Lung (tissue), 12 donors: ENCODE results near the gene MAP4. TPM values are rescaled to one million over a fixed set of nuclear protein-coding genes. Genes with fewer than 3 reads are reported as not detected.
"Not testable (repeated sequence)": the region's sequence is repeated elsewhere in the genome, so short reads cannot be mapped to it uniquely, and the experiment has no call there.

ENCODE experiments used
- ATAC-seq: fragments of 200-7000 bp; cut with Tn5 transposase; one replicate; pipeline ENCODE4 v1.9.1; 2020; ENCODE audit warnings: moderate number of reproducible peaks; ENCODE audit not compliant: insufficient read depth, low FRiP score
- DNase-seq, 3 donors: peaks; one replicate each; pipeline ENCODE4 v3.0.0-alpha.2; 2013 to 2017
- H3K27ac ChIP-seq, 2 donors: one replicate each; pipeline ENCODE4 v1.5.1; 2013; ENCODE audit warnings: mild to moderate bottlenecking in 2 of 2, moderate library complexity in 2 of 2, control low read depth in 1 of 2, inconsistent platforms in 1 of 2, low read depth in 1 of 2, low read length in 1 of 2
- H3K27me3 ChIP-seq, 3 donors: one replicate each; pipeline ENCODE4 v1.5.1; 2013; ENCODE audit warnings: low read length in 2 of 3; ENCODE audit not compliant: control insufficient read depth in 3 of 3, insufficient read depth in 3 of 3
- H3K36me3 ChIP-seq, 4 donors: one replicate each; pipeline ENCODE4 v1.5.1; 2013; ENCODE audit warnings: low read length in 4 of 4, mild to moderate bottlenecking in 1 of 4, moderate library complexity in 1 of 4; ENCODE audit not compliant: control insufficient read depth in 4 of 4, insufficient read depth in 4 of 4
- H3K4me1 ChIP-seq, 5 donors: one replicate each; pipeline ENCODE4 v1.5.1; 2013; ENCODE audit warnings: low read length in 5 of 5, mild to moderate bottlenecking in 2 of 5, moderate library complexity in 1 of 5; ENCODE audit not compliant: control insufficient read depth in 5 of 5, insufficient read depth in 5 of 5
- H3K4me3 ChIP-seq: one replicate; pipeline ENCODE4 v1.5.1; 2013; ENCODE audit warnings: mild to moderate bottlenecking, control low read depth, moderate library complexity
- H3K9ac ChIP-seq, 2 donors: one replicate each; pipeline ENCODE4 v1.5.1; 2013; ENCODE audit warnings: low read length in 2 of 2, control low read depth in 1 of 2; ENCODE audit not compliant: insufficient read depth in 1 of 2
- H3K9me3 ChIP-seq, 4 donors: one replicate each; pipeline ENCODE4 v1.5.1; 2013; ENCODE audit warnings: low read length in 3 of 4, mild to moderate bottlenecking in 1 of 4, moderate library complexity in 1 of 4; ENCODE audit not compliant: control insufficient read depth in 4 of 4, insufficient read depth in 3 of 4
- WGBS, 2 donors: extraction: QIAGEN DNeasy Blood & Tissue Kit; methylation state at CpG; one replicate each; pipeline ENCODE4 v1.1.7; 2013; 5-methylcytosine and 5-hydroxymethylcytosine counted together
- polyA plus RNA-seq, 2 donors: library from polyadenylated mRNA; stranded (reverse); fragments of 200-250 nt; gene quantifications; one replicate each; pipeline ENCODE4 v1.2.1, GENCODE V29; 2013
- total RNA-seq, 2 donors: library from RNA; depleted of rRNA in 1 of 2; stranded (reverse); fragments of >200 nt in 1 of 2; gene quantifications; one replicate each; pipeline ENCODE4 v1.2.1, GENCODE V29; 2014 to 2021
- TF ChIP-seq, protein P1 (sequence below): IDR thresholded peaks from 2 replicates; pipeline ENCODE4 v1.5.1; 2012; ENCODE audit warnings: mild to moderate bottlenecking; ENCODE audit errors: control extremely low read depth, extremely low read depth
- donor health status: control.
- donor health status: control.
- donor health status: Bipolar disorder and iron deficiency.
- donor health status: healthy.
- donor health status: DM: yes; HTN: yes; CAD: no.

Gene MAP4
- total and polyA plus RNA-seq, 4 donors = 62.6 to 203 (median 84.9) TPM

DNA sequence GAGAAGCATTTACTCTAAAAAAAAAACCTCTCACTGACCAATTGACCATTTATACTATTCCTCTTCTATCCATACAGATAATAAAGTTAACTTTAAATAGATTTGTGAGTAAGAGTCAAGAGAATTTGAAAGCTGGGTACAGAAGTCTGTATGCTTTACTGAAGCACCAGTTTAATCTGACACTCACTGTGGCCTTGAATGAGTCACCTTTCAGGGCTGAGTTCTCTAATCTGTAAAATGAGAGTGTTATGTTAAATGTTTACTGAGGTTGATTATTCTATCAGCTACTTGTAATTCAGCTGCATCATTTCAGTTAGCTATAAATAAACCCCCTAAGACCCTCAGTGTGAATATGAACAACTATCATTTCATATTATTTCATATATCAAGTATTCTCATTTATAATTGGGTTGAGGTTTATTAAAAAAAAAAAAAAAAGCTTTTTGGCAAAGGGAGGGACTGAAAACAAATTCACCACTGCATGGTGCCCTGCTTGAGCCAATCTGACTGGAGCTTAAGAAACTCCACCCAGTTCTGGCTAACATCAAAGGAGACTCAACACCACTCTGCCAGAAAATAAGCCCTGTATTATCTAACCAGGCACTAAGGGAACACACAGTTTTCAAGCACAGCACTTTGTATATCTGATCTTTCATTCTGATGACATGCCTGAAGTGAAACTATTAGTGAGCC is 2.8 kb downstream of the MAP4 start:
- H3K9ac ChIP-seq = no peak overlapping the region
- no peaks in the 10 kb centered on the region for H3K27me3 ChIP-seq
- H3K4me1 ChIP-seq = peaks cover 4 to 46% (median 8%) of the 10 kb centered on the region in 5 donors
- ATAC-seq (peak; percentile 69), DNase-seq (peak in 2 of 3 donors; percentile 40 to 43)
- H3K27ac ChIP-seq = peak overlapping the region in 1 of 2 donors; percentile 78
- peaks cover 0 to 8% (median 2%) of the 10 kb centered on the region in 4 donors for H3K36me3 ChIP-seq
- no peak overlapping the region for H3K4me3 ChIP-seq
- no peaks in the 10 kb centered on the region for H3K9me3 ChIP-seq
- TF ChIP-seq, protein P1, sequence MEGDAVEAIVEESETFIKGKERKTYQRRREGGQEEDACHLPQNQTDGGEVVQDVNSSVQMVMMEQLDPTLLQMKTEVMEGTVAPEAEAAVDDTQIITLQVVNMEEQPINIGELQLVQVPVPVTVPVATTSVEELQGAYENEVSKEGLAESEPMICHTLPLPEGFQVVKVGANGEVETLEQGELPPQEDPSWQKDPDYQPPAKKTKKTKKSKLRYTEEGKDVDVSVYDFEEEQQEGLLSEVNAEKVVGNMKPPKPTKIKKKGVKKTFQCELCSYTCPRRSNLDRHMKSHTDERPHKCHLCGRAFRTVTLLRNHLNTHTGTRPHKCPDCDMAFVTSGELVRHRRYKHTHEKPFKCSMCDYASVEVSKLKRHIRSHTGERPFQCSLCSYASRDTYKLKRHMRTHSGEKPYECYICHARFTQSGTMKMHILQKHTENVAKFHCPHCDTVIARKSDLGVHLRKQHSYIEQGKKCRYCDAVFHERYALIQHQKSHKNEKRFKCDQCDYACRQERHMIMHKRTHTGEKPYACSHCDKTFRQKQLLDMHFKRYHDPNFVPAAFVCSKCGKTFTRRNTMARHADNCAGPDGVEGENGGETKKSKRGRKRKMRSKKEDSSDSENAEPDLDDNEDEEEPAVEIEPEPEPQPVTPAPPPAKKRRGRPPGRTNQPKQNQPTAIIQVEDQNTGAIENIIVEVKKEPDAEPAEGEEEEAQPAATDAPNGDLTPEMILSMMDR = no peak

DNA sequence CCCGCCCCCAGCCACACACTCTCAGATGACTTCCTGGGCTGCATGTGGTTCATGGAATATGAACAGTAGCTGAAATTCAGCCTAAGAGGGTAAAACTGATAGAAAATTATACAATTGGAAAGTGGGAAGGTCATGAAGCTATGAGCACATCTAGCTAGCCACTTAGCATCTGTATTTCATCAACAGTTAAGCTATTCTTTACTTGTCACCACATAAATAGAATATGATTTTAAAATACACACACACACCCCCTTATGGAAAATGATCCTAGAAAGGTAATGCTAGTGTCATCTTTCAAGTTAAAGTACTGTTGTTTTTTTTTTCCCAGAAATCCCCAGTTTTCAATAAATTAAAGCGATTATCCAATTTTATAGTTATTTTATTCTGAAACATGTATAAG is 3.6 kb downstream of the MAP4 start:
- WGBS, 2 donors = 96 to 97% methylated on average over 2 of the region's 2 CpGs
- H3K4me3 ChIP-seq = no peak overlapping the region
- ATAC-seq = no peak
- peaks cover 4 to 42% (median 8%) of the 10 kb centered on the region in 5 donors for H3K4me1 ChIP-seq
- no peaks in the 10 kb centered on the region for H3K9me3 ChIP-seq
- H3K36me3 ChIP-seq = peaks cover 0 to 8% (median 2%) of the 10 kb centered on the region in 4 donors
- H3K27me3 ChIP-seq = no peaks in the 10 kb centered on the region
- TF ChIP-seq, protein P1 = no peak
- peak overlapping the region in 1 of 2 donors; percentile 49 for H3K27ac ChIP-seq
- no peak overlapping the region for H3K9ac ChIP-seq
- no peak for DNase-seq

DNA sequence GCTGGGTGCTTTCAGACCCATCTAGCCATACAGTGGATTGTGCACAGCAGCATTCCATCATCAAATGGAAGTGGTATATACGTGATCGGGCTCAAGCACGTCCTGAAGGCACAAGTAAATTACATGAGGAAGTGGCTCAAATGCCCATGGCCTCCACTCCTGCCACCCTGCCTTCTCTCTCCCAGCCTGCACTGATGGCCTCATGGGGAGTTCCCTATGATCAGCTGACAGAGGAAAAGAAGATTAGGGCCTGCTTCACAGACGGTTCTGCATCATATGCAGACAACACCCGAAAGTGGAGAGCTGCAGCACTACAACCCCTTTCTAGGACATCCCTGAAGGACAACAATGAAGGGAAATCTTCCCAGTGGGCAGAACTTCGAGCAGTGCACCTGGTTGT is 8.2 kb downstream of the MAP4 start:
- H3K4me3 ChIP-seq, H3K27ac ChIP-seq, DNase-seq, ATAC-seq, H3K36me3 ChIP-seq, H3K9ac ChIP-seq, H3K27me3 ChIP-seq, H3K9me3 ChIP-seq: not testable (repeated sequence)
- 89 to 93% methylated on average over 6 of the region's 6 CpGs for WGBS, 2 donors
- peaks cover 0 to 13% (median 4%) of the 10 kb centered on the region in 5 donors for H3K4me1 ChIP-seq

DNA sequence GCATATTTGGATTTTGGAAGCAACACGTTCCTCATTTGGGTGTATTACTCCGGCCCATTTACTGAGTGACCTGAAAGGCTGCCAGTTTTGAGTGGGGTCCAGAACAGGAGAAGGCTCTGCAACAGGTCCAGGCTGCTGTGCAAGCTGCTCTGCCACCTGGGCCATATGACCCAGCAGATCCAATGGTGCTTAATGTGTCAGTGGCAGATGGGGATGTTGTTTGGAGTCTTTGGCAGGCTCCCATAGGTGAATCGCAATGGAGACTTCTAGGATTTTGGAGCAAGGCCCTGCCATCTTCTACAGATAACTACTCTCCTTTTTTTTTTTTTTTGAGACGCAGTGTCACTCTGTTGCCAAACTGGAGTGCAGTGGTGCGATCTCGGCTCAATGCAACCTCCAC is 8.9 kb downstream of the MAP4 start:
- not testable (repeated sequence) for H3K27me3 ChIP-seq, ATAC-seq, H3K4me3 ChIP-seq, H3K36me3 ChIP-seq, DNase-seq, H3K9me3 ChIP-seq, H3K27ac ChIP-seq, H3K9ac ChIP-seq
- 96% methylated on average over 6 of the region's 6 CpGs for WGBS, 2 donors
- H3K4me1 ChIP-seq = peaks cover 0 to 11% (median 0%) of the 10 kb centered on the region in 5 donors

DNA sequence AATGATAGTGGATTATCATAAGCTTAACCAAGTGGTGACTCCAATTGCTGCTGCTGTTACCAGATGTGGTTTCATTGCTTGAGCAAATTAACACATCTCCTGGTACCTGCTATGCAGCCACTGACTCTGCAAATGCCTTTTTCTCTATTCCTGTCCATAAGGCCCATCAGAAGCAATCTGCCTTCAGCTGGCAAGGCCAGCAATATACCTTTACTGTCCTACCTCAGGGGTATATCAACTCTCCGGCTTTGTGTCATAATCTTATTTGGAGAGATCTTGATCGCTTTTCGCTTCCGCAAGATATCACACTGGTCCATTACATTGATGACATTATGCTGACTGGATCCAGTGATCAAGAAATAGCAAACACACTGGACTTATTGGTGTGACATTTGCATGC is 9.4 kb downstream of the MAP4 start:
- WGBS, 2 donors = 96 to 99% methylated on average over 4 of the region's 4 CpGs
- H3K36me3 ChIP-seq, H3K27ac ChIP-seq, ATAC-seq, H3K4me3 ChIP-seq, H3K27me3 ChIP-seq, DNase-seq, H3K4me1 ChIP-seq, H3K9ac ChIP-seq, H3K9me3 ChIP-seq: not testable (repeated sequence)
